ENCODE measurements around the gene MILR1. TPM values are rescaled to one million over a fixed set of nuclear protein-coding genes. Genes with fewer than 3 reads are reported as not detected.

The MILR1 gene
- total RNA-seq, 2 donors from 2014 or later: 0.80 TPM; not detected in 1

DNA sequence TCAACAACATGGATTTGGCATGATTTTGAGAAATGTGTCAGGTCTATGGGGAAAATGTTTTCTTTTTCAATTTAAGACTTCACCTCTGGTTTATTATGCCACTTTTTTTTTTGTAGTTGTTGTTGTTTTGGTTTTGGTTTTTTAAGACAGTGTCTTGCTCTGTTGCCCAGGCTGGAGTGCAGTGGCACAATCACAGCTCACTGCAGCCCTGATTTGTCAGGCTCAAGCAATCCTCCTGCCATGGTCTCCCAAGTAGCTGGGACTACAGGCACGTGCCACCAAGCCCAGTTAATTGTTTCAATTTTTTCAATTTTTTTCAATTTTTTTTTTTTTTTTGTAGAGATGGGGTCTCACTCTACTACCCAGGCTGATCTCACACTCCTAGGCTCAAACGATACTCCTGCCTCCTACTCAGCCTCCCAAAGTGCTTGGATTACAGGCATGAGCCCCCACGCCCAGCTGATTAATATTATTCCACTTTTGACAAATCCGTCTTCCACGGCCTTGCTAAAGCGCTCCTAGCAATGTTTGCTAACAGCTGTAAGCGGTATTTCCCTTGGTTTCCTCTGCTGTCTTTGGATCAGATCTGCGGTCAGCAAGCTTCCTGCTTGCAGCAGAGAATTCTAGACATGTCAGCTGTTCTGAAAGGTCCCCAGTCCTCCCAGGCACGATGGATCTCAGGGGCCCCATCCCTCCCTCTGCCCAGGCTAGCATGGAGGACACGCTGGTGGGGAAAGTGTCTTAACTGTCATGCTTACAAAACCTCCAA lies 7.0 kb upstream of the MILR1 start:
- Mint-ChIP-seq H3K4me3 (no peak overlapping the region), H3K27me3 (ENCODE audit: insufficient read depth) (no peaks in the 10 kb centered on the region), H3K4me1 (no peaks in the 10 kb centered on the region), H3K36me3 (ENCODE audit: low read depth) (peaks cover 3% of the 10 kb centered on the region), H3K9me3 (peaks cover 37% of the 10 kb centered on the region), H3K27ac (no peak overlapping the region)
- no peak overlapping the region for H3K9ac ChIP-seq (ENCODE audit: extremely low read depth, low read length, poor library complexity, severe bottlenecking)
- H3K36me3 ChIP-seq (ENCODE audit: control insufficient read depth, insufficient read depth, low read length): no peaks in the 10 kb centered on the region
- H3K4me3 ChIP-seq (ENCODE audit: low read length): no peak overlapping the region
- no peak for DNase-seq
- H3K27me3 ChIP-seq (ENCODE audit: control insufficient read depth, insufficient read depth, low read length, poor library complexity, severe bottlenecking): no peaks in the 10 kb centered on the region
- peaks cover 24% of the 10 kb centered on the region for H3K9me3 ChIP-seq (ENCODE audit: control insufficient read depth, low read length)
- no peak overlapping the region for H3K27ac ChIP-seq (ENCODE audit: low read depth, low read length)
- TF ChIP-seq, protein P1, sequence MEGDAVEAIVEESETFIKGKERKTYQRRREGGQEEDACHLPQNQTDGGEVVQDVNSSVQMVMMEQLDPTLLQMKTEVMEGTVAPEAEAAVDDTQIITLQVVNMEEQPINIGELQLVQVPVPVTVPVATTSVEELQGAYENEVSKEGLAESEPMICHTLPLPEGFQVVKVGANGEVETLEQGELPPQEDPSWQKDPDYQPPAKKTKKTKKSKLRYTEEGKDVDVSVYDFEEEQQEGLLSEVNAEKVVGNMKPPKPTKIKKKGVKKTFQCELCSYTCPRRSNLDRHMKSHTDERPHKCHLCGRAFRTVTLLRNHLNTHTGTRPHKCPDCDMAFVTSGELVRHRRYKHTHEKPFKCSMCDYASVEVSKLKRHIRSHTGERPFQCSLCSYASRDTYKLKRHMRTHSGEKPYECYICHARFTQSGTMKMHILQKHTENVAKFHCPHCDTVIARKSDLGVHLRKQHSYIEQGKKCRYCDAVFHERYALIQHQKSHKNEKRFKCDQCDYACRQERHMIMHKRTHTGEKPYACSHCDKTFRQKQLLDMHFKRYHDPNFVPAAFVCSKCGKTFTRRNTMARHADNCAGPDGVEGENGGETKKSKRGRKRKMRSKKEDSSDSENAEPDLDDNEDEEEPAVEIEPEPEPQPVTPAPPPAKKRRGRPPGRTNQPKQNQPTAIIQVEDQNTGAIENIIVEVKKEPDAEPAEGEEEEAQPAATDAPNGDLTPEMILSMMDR (conservative IDR thresholded peaks at IDR 0.05): no peak
- H3K4me1 ChIP-seq (ENCODE audit: control insufficient read depth, insufficient read depth, low read length): no peaks in the 10 kb centered on the region
- 87 to 90% methylated on average over 6 to 10 of the region's 10 CpGs for WGBS, 2 experiments (ENCODE audit: insufficient coverage in 1 of 2, insufficient read length in 1 of 2)

DNA sequence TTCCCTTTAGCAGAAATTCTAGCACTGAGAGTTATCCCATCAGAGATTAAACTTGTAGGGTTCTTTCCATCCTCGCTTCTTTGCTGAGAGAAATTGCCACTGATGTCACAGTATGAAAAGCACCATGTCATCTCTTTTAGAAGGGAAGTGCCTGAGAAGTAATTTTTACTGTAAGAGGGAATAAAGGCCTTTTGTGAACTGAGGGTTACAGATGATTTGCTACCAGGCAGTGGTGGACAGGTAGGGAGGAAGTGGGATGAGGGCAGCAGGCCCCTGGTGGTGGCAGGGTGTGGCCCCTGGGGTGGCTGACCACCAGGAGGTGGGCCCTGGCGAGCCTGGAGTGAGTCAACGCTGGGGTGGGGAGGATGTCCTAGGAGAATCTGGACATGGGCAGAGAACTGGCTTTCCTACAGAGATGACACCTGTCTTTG lies 6.4 kb upstream of the MILR1 start:
- no peaks in the 10 kb centered on the region for H3K27me3 Mint-ChIP-seq (ENCODE audit: insufficient read depth)
- 78 to 88% methylated on average over 1 to 3 of the region's 3 CpGs for WGBS, 2 experiments (ENCODE audit: insufficient coverage in 1 of 2, insufficient read length in 1 of 2)
- peaks cover 3% of the 10 kb centered on the region for H3K36me3 Mint-ChIP-seq (ENCODE audit: low read depth)
- peaks cover 31% of the 10 kb centered on the region for H3K9me3 Mint-ChIP-seq
- H3K4me3 Mint-ChIP-seq: no peak overlapping the region
- Histone ChIP-seq H3K9me3 (ENCODE audit: control insufficient read depth, low read length) (peaks cover 18% of the 10 kb centered on the region), H3K36me3 (ENCODE audit: control insufficient read depth, insufficient read depth, low read length) (no peaks in the 10 kb centered on the region), H3K4me3 (ENCODE audit: low read length) (no peak overlapping the region), H3K9ac (ENCODE audit: extremely low read depth, low read length, poor library complexity, severe bottlenecking) (no peak overlapping the region), H3K27me3 (ENCODE audit: control insufficient read depth, insufficient read depth, low read length, poor library complexity, severe bottlenecking) (no peaks in the 10 kb centered on the region), H3K4me1 (ENCODE audit: control insufficient read depth, insufficient read depth, low read length) (no peaks in the 10 kb centered on the region), H3K27ac (ENCODE audit: low read depth, low read length) (no peak overlapping the region)
- H3K27ac Mint-ChIP-seq: no peak overlapping the region
- H3K4me1 Mint-ChIP-seq: no peaks in the 10 kb centered on the region
- TF ChIP-seq, protein P1 (conservative IDR thresholded peaks at IDR 0.05): no peak
- no peak for DNase-seq

DNA sequence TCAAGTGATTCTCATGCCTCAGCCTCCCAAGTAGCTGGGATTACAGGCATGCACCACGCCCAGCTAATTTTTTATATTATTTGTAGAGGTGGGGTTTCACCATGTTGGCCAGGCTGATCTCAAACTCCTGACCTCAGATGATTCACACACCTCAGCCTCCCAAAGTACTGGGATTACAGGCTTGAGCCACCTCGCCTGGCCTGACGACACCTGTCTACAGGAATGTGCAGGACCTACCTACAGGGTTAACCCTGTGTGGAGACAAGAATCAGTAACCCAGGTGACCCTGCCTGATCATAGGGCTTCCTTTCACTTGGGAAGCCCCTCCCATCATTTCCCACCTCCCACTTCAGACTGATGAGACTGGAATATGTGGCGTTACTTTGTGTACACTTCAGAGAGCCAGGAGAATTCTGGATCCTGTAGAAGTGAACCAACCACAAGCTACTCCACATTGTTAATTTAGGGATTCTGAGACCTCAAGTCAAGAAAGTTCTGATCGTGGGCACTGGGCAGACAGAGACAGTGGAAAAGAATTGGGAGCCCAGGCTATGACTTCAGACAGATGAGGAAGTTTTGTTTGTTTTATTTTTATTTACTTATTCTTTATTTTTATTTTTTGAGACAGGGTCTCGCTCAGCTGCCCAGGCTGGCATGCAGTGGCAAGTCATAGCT lies 5.7 kb upstream of the MILR1 start:
- TF ChIP-seq, protein P1 (conservative IDR thresholded peaks at IDR 0.05): no peak
- no peak overlapping the region for H3K27ac Mint-ChIP-seq
- peaks cover 25% of the 10 kb centered on the region for H3K9me3 Mint-ChIP-seq
- Histone ChIP-seq H3K27ac (ENCODE audit: low read depth, low read length) (no peak overlapping the region), H3K4me1 (ENCODE audit: control insufficient read depth, insufficient read depth, low read length) (no peaks in the 10 kb centered on the region), H3K9ac (ENCODE audit: extremely low read depth, low read length, poor library complexity, severe bottlenecking) (no peak overlapping the region), H3K36me3 (ENCODE audit: control insufficient read depth, insufficient read depth, low read length) (no peaks in the 10 kb centered on the region), H3K9me3 (ENCODE audit: control insufficient read depth, low read length) (peaks cover 11% of the 10 kb centered on the region), H3K4me3 (ENCODE audit: low read length) (no peak overlapping the region), H3K27me3 (ENCODE audit: control insufficient read depth, insufficient read depth, low read length, poor library complexity, severe bottlenecking) (no peaks in the 10 kb centered on the region)
- DNase-seq: no peak
- H3K4me3 Mint-ChIP-seq: no peak overlapping the region
- peaks cover 3% of the 10 kb centered on the region for H3K36me3 Mint-ChIP-seq (ENCODE audit: low read depth)
- 89 to 95% methylated on average over 4 to 6 of the region's 6 CpGs for WGBS, 2 experiments (ENCODE audit: insufficient coverage in 1 of 2, insufficient read length in 1 of 2)
- H3K27me3 Mint-ChIP-seq (ENCODE audit: insufficient read depth): no peaks in the 10 kb centered on the region
- H3K4me1 Mint-ChIP-seq: no peaks in the 10 kb centered on the region
